NAMALWA (cell line): ENCODE measurements around the gene ASB15.
"Not testable (repeated sequence)": the region's sequence is repeated elsewhere in the genome, so short reads cannot be mapped to it uniquely, and the experiment has no call there.

Experiments used
- DNase-seq: peaks from one replicate; pipeline ENCODE4 v3.0.0-alpha.2; 2015; ENCODE audit warnings: low spot score

ASB15 gene

DNA sequence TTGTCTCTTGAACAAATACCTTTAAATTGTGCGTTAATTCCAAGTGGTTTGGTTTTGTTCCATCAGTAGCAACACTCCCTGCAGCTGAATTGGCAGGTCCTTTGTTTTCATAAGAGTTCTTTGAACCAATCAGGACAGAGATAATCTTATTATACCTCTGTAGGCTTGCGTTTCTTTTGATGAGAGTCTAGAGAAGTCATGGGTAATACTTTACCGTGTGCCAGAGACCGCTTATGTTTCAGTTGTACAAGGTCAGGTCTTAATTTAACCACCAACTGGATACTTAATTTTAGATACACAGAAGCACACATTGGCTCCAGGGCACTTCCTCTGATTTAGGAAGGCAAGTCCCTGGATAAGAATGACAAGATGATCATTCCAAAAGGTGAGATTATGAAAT is at the start of gene ASB15:
Gene ASB15, plus strand, starts transcription at position 292 of the 400 bp plus-strand sequence. CDS start 12,682 bp downstream, outside the sequence.
- no peak for DNase-seq

DNA sequence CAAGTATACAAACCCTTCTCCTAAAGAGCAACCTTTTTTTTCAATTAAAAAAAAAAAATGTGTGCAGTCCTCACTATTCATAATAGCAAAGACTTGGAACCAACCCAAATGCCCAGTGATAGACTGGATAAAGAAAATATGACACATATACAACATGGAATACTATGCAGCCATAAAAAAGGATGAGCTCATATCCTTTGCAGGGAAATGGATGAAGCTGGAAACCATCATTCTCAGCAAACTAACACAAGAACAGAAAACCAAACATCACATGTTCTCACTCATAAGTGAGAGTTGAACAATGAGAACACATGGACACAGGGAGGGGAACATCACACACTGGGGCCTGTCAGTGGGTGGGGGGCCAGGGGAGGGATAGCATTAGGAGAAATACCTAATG is 49.5 kb upstream of the ASB15 start:
- DNase-seq = not testable (repeated sequence)

DNA sequence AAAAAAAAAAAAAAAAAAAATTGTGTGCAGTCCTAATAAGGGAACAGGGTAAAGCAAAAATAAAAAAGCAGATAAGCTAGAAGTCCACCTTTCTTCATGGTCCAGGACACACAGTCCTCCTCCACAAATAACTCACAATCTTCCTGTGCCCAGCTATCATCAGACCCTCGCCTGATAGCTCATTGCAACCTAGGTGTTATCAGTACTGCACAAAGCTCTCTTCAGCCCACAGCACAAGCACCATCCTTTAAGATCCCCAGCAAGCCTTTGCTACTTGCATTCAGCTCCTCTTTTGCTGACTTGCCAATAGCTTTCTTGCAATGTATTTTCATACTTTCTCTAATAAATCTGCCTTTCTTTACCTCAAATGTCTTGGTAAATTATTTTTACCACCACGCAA is 49.0 kb upstream of the ASB15 start:
- no peak for DNase-seq

DNA sequence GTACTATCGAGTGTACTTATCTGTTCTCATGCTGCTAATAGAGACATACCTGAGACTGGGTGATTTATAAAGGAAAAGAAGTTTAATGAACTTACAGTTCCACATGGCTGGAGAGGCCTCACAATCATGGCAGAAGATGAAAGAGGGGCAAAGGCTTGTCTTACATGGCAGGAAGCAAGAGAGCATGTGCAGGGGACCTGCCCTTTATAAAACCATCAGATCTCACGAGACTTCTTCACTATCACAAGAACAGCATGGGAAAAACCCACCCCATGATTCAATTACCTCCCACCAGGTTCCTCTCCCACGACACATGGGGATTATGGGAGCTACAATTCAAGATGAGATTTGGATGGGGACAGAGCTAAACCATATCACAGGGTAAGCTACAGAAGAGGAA is 48.5 kb upstream of the ASB15 start:
- no peak for DNase-seq

DNA sequence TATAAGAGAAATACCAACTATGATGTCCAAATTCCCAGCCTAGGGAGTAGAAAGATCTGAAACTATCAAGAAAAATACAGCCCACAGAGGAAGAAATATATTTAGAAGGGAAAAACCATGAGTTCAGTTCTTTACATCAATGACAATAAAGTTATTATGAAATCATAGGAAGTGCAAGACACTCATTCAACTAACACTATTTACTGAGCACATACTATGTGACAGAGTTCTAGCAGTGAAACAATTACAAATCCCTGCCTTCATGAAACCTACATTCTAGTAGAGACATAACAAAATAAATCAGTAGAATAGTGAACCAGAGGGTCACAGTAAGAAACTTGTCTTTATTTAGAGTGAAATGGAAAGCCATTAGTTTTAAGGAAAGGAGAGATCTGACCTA is 46.1 kb upstream of the ASB15 start:
- no peak for DNase-seq

DNA sequence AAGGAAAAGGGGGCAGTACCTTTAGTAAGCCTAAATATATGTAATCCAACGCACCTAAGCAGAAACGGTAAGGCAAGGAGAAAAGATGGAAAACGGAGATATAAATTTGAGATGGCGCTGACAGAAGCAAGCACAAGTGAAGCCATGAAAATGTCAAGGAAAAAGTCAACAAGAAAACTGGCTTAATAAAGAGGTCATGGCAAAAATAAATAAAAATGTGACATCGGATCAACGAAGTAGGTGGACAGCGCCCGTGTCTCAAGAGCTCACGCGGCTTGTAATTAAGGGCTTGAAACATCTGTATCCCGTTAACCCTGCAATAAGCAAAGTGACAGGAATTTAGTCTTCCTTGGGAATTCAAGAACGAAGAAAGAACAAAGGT is 44.6 kb upstream of the ASB15 start:
- no peak for DNase-seq

DNA sequence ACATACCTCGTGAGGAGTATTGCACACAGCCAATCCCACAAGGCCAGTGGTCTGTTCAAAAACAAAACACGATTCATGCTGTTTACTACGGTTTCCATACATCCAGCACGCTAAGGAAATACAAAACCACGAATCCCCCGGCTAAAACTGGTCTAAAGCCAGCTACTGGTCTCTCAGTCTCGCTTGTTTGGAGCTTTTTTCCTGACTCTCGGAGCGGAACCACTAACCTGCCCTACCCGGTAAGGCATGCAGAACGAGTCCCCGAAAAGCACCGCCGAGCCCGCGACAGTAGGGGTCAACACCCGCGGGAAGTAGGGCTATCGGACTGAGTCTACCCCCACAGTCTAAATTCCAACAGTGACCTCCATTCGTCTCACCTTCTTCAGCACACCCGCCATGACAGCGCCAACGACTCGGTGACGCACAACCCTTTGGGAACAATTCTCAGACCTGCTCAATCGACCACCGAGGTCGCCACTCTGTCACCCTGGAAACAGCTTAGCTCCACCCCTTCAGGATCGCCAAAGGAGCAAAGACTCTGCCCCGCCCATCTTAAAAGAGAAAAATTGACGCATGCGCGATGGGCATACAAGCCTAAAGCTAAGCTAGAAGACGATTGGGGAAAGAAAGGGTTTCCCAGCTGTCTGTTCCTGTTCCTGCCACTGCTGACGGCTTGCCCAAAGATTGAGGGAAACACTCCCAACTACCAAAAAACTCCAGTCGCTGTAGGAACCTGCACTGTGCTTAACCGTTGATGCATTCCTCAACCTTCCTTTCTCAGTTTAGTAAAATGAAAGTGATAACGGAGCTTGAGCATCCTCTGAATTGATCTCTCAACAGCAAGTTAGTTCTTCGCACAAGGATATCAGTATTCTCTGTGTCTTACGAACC is 44.0 kb upstream of the ASB15 start, which contains the start of gene NDUFA5:
Gene NDUFA5, minus strand, starts transcription at position 421 of the 891 bp plus-strand sequence. Its CDS starts 23 bp downstream, at position 398.
- peak; percentile 100 for DNase-seq

DNA sequence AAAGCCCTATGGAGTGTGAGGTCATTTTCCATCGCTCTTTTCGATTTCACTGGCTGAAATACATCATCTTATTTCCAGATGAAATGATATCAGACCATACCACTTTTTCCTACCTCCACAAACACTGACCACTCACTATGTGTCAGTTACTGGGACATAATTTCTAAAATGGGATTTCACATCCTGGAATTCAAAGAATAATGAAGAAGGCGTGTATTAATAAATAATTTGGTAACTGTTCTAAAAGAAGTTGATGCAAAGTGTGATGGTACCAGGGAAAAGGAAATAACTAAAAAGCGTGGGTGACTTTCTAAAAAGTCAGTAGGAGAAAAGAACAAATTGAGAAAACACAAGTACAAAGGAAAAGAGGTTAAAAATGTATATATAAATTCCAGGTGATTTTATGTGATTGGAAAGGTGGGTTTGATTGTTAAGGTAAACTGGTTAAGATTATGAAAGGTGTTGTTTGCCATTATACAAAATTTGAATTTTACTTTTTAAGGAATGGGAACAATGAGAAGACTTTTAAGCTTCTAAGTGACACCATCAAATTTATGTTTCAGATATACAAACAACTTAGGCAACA is 43.2 kb upstream of the ASB15 start:
- no peak for DNase-seq

DNA sequence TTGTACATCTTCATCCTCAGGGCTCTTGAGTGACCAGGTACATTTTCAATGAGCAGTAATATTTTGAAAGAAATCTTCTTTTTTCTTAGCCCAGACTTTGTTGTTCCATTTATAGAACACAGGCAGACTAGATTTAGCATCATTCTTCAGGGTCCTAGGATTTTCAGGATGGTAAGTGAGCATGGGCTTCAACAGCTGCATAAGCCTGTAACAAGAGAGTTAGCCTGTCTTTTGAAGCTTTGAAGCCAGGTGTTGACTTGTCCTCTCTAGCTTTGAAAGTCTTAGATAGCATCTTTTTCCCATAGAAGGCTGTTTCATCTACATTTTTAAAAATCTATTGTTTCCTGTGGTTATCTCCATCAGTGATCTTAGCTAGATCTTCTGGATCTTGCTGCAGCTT is 39.5 kb upstream of the ASB15 start:
- DNase-seq = no peak

DNA sequence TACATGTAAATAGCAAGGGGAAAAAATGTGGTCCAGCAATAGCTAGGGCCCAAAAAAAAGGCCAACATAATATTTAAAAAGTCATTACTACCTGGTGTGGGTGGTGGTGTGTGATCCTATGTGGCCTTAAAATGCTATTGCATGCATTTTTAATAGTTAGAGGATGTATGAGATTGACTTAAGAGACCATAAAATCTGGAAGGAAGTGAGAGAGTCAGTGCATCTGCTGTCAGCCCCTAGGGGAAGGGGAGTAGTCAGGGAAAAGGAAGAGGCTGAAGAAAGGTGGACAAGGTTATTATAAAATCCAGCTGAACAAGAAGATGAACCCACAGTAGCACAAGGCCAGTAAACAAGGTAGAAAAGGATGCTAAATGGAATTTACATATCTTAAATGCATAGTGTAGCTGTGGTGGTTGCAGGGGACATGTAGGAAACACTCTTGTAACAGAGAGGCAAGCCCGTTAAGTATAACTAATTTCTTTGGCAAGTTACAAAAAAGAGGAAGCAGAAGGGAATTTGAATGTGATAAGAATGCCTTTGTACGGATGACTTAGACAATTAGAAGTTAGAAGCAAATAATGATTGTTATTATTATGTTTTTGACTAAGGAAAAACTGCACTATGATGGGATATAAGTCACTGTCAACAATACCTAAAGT is 32.1 kb upstream of the ASB15 start:
- peak; percentile 23 for DNase-seq

DNA sequence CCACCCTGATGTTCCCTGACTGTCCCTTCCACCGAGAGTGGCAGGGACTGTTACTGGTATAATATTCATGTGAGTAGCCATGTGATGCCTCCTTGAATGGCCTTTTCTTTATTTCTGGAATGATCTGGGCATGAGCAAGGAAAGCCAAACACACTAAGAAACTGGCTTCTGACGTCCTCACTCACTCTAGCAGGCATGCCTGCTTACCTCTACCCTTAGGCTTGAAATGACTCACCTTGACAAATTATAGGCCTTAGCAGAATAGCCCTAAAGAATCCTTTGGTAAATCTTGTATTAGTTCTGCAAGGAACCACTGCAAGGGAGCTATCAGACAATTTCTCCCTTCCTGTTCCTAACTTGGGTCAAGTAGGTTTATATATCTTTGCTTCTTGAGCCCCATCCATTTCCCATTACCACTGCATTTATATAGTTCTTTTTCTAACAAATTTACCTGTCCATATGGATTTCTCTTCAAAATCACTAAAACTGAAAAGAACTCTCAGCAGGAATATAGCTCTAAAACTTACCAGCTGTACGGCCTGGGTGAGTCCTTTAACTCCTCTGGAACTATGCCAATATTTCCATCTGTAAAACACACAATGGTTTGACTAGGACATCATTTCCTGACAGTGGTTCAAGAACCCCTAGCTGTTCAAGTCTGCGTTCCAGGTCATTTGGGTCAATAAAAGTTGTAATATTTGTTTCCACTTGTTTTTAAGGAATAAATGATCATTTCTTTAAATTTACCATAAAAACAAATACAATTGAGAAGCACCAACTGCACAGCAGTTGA is 31.0 kb upstream of the ASB15 start:
- no peak for DNase-seq

DNA sequence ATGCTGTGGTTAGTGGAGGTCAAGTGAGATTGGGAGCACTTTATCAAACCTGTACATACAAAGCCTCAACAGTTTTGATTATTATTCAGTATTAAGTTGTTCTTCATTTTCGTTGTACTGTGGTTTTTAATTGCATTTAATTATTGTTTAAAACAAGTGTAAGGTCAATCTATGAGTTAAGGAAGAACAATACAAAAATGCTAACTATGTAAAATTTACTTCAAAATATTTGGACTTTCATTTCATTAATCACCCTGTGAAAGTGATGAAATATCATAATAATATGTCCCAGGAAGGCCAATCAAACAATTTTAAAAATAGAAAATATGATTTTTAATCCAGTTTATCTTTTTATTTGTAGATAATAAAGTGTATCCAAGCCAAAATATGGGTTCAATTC is 30.4 kb upstream of the ASB15 start:
- no peak for DNase-seq

DNA sequence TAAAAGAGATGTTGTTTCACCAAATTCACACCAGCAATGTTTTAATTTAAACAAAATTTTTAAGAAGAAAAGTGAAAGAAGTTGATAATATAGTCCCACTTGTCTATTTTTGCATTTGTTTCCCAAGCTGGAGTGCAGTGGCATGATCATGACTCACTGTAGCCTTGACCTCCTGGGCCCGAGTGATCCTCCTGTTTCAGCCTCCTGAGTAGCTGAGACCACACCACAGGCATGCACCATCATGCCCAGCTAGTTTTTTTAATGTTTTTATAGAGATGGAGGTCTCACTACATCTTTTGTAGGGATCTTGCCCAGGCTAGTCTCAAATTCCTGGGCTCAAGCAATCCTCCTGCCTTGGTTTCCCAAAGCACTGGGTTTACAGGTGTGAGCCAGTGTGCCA is 29.9 kb upstream of the ASB15 start:
- no peak for DNase-seq

DNA sequence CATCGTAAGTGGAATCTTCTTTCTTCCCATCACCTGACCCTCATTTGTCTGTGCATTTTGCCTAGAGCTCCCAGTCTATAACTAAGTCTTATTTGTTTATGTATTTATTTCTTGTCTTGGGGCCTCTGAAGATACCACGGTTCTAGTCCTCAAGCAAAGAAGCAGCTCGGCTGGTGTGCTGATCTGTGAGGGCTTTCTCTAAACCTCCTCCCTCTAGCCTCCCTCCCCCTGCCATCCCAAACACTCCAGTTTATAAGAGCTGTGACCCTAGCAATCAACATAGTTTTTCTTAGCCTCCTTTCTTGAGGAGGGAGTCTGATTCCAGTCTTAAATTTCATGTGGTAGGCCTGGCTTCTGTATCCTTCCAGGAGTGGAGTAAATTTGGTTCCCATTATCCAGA is 28.3 kb upstream of the ASB15 start:
- DNase-seq = no peak

DNA sequence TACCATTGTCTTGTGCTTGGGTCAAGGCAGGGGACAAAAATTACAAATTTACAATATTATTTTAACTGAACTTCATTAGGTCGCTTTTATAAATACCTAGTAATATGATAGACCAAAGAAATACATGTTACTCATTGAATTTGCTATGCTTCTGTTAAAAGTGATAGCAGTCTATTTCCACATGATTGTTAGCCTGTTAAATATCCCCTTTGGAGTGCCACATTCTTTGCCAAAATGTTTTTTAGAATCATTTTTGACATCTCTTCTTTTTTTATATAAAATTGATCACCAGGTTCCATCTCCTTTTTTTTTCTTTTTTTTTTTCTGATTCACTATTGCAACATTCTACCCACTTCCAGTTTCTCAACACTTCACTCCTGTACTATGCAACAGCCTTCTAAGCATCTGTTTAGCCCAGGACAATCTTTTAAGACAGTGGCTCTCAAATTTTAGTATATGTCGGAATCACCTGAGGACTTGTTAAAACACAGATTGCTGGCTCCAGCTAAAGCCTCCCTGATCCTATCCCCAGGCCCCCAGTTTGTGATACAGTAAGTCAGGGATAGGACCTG is 27.6 kb upstream of the ASB15 start:
- no peak for DNase-seq

DNA sequence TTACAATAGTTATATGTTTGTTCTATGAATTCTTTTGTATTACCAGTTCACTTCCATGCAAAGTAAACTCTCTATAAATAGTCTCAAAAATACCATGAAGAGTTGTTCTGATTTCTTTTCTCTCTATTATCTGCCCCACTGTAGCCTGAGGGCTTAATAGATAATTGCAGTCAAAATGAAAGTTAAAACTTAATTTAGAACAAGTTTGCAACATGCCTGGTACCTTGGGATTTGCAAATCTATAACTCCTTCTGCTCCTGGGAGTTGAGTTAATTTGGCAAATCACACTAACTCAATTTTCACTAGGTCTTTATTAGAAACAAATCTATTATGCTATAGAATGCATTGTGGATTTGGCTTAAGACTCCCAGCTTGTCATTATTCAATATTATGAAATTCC is 22.2 kb upstream of the ASB15 start:
- no peak for DNase-seq

DNA sequence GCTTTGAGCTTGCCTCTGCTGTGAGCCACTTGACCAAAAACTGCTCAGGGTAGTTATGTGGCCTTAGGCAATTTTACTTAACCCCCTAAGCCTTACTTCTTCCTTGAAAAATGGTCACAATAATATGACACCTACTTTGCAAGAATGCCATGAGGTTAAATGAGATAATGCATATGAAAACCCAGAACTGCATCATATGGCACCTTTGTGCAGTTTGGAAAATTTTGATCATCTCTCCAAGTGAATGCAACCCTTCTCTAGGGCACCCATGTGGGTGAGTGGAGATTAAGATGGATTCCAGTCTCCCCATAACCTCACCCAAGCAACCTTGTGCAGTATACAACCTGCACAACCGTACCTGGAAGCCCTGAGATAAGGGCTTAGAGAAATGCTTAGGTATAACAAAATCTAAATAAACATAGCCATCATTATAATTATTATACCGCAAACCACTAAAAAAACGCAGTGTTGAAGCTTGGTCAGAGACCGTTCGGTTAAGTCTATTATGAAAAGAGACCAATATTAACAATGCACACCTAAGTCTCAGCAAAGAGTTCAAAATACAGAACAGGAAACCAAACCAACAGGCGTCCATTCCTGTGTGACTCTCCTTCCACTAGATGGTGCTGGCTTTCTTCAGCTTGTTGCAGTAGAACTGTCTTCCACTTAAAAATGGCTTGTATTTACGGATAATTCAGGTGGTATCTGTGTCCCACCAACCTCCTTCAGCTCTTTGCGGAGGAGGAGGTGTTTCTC is 21.0 kb upstream of the ASB15 start:
- DNase-seq = peak; percentile 76

DNA sequence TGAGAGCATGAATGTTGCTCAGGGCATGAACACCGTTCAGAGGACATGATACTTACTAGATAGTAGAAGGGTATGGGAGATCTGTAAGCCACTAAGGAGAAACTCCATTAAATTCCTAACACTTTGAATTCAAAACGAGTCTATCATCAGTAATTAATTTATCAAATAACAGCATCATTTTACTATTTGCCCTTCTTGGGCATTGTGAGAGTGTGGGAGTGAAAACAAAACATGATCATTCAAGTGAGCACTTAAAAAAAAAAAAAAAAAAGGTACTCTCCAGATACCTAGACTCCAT is 20.5 kb upstream of the ASB15 start:
- no peak for DNase-seq

DNA sequence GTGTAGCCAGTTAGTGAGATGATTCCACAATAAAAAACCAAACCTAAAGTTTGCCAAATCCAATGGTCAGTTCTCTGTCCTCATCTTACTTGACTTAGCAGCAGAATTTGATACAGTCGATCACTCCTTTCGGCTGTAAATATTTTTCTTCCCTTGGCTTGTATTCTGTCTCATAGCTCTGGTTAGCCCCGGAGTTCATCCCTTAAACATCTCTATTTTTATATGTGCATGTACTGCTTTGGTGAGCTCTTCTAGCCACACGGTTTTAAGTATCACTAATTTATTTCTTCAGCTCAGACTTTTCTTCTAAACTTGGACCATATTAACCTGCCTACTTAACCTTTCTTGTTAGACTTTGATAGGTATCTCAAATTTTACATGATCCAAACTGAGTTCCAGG is 17.8 kb upstream of the ASB15 start:
- DNase-seq = no peak

DNA sequence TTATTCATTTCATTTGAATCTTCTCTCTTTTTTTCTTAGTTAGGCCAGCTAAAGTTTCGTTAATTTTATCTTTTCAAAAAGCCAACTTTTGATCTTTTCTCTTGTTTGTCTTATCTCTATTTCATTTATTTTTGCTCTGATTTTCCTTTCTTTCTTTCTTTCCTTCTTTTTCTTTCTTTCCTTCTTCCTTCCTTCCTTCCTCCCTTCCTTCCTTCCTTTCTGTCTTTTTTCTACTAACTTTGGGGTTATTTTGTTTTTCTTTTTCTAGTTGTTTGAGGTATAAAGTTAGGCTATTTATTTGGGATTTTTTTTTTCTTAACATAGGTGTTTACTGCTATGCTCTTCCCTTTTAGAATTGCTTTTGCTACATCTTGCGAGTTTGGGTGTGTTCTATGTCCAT is 13.2 kb upstream of the ASB15 start:
- no peak for DNase-seq

DNA sequence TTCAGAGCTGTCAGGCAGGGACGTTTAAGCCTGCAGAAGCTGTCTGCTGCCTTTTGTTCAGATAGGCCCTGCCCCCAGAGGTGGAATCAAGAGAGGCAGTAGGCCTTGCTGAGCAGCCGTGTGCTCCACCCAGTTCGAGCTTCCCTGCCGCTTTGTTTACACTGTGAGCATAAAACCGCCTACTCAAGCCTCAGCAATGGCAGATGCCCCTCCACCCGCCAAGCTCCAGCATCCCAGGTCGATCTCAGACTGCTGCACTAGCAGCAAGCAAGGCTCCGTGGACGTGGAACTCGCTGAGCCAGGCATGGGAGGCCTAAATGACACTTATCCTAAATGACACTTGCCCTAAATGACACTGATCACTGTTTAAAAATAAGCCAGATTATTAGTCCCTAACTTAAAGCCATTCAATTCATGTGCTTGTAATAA is 6.8 kb upstream of the ASB15 start:
- DNase-seq = no peak
